ENCODE measurements around the gene DTNA.

DTNA gene

GRCh38 chr18:34808389-34808788 lies 98.3 kb downstream of the DTNA start:
- DNase-seq, result no peak

GRCh38 chr18:34809451-34810072 lies 99.5 kb downstream of the DTNA start:
- peak; percentile 11 to 53 for DNase-seq

- no peak for DNase-seq
Measured at GRCh38 chr18:34816183-34816582, 106.1 kb downstream of the DTNA start.

- DNase-seq, result no peak
Measured at GRCh38 chr18:34817636-34818035, 107.5 kb downstream of the DTNA start.

GRCh38 chr18:34818064-34818463 lies 108.0 kb downstream of the DTNA start:
- DNase-seq, result no peak

GRCh38 chr18:34820360-34821065 lies 110.4 kb downstream of the DTNA start:
- DNase-seq, result no peak

- no peak for DNase-seq
Measured at GRCh38 chr18:34821669-34822210, 111.6 kb downstream of the DTNA start.

GRCh38 chr18:34828093-34828492 lies 118.0 kb downstream of the DTNA start:
- no peak for DNase-seq

GRCh38 chr18:34834897-34835296 lies 124.8 kb downstream of the DTNA start:
- DNase-seq, result no peak

- no peak for DNase-seq
Measured at GRCh38 chr18:34835466-34835865, 125.4 kb downstream of the DTNA start.

- no peak for DNase-seq
Measured at GRCh38 chr18:34837769-34838272, 127.7 kb downstream of the DTNA start.

GRCh38 chr18:34838669-34839068 lies 128.6 kb downstream of the DTNA start:
- DNase-seq, result no peak

GRCh38 chr18:34840256-34840826 lies 130.2 kb downstream of the DTNA start:
- no peak for DNase-seq

GRCh38 chr18:34841891-34842290 lies 131.8 kb downstream of the DTNA start:
- no peak for DNase-seq

- DNase-seq, result no peak
Measured at GRCh38 chr18:34844072-34844471, 134.0 kb downstream of the DTNA start.

- DNase-seq, result no peak
Measured at GRCh38 chr18:34844732-34845459, 134.8 kb downstream of the DTNA start.

GRCh38 chr18:34847408-34847807 lies 137.3 kb downstream of the DTNA start:
- no peak for DNase-seq

- DNase-seq, result no peak
Measured at GRCh38 chr18:34848156-34848555, 138.1 kb downstream of the DTNA start.

GRCh38 chr18:34848695-34849094 lies 138.6 kb downstream of the DTNA start:
- DNase-seq, result no peak

- no peak for DNase-seq
Measured at GRCh38 chr18:34857320-34857719, 147.2 kb downstream of the DTNA start.

GRCh38 chr18:34858188-34858587 lies 148.1 kb downstream of the DTNA start:
- no peak for DNase-seq

- DNase-seq, result no peak
Measured at GRCh38 chr18:34859496-34859895, 149.4 kb downstream of the DTNA start.

GRCh38 chr18:34862561-34862960 lies 152.5 kb downstream of the DTNA start:
- no peak for DNase-seq

All from NCI-H1930 (cell line).